Adipocyte (in vitro differentiated cells): ENCODE measurements around the gene NUAK2.

Experiments
- DNase-seq: peaks from one replicate; pipeline ENCODE4 v3.0.0-alpha.2; 2015; ENCODE audit warnings: low read depth
- H3K27me3 ChIP-seq: replicated peaks from 2 replicates; pipeline ENCODE4 v1.7.0; 2013; ENCODE audit warnings: mild to moderate bottlenecking, low read length, moderate library complexity; ENCODE audit not compliant: control insufficient read depth, insufficient read depth
- H3K36me3 ChIP-seq: 2 replicates; pipeline ENCODE4 v1.7.0; 2013; ENCODE audit warnings: low read length, mild to moderate bottlenecking, moderate library complexity; ENCODE audit not compliant: control insufficient read depth, insufficient read depth, severe bottlenecking
- H3K4me1 ChIP-seq: 2 replicates; pipeline ENCODE4 v1.7.0; 2013; ENCODE audit warnings: mild to moderate bottlenecking, low read length, moderate library complexity; ENCODE audit not compliant: control insufficient read depth, insufficient read depth
- H3K4me3 ChIP-seq: 2 replicates; pipeline ENCODE4 v1.7.0; 2013; ENCODE audit warnings: mild to moderate bottlenecking, low read length, moderate library complexity
- H3K9ac ChIP-seq: 2 replicates; pipeline ENCODE4 v1.7.0; 2013; ENCODE audit warnings: mild to moderate bottlenecking, low read length, moderate library complexity
- H3K9me3 ChIP-seq: 2 replicates; pipeline ENCODE4 v1.7.0; 2013; ENCODE audit warnings: mild to moderate bottlenecking, low read length, moderate library complexity; ENCODE audit not compliant: control insufficient read depth

The NUAK2 gene

GRCh38 chr1:205316161-205316566 is 5.4 kb downstream of the NUAK2 start:
- no peak overlapping the region for H3K4me3 ChIP-seq
- no peaks in the 10 kb centered on the region for H3K27me3 ChIP-seq
- peaks cover 30% of the 10 kb centered on the region for H3K4me1 ChIP-seq
- H3K36me3 ChIP-seq = peaks cover 6% of the 10 kb centered on the region
- H3K9me3 ChIP-seq = no peaks in the 10 kb centered on the region
- no peak overlapping the region for H3K9ac ChIP-seq
- no peak for DNase-seq

- no peaks in the 10 kb centered on the region for H3K27me3 ChIP-seq
- no peak overlapping the region for H3K4me3 ChIP-seq
- no peak overlapping the region for H3K9ac ChIP-seq
- peaks cover 23% of the 10 kb centered on the region for H3K4me1 ChIP-seq
- no peak for DNase-seq
- H3K9me3 ChIP-seq = no peaks in the 10 kb centered on the region
- peaks cover 17% of the 10 kb centered on the region for H3K36me3 ChIP-seq
These were observed 6.4 kb downstream of the NUAK2 start for GRCh38 chr1:205315008-205315618.

GRCh38 chr1:205313563-205314308 is 7.8 kb downstream of the NUAK2 start:
- peaks cover 24% of the 10 kb centered on the region for H3K36me3 ChIP-seq
- peaks cover 10% of the 10 kb centered on the region for H3K4me1 ChIP-seq

GRCh38 chr1:205312866-205313562 is 8.5 kb downstream of the NUAK2 start:
- Histone ChIP-seq H3K27me3 (no peaks in the 10 kb centered on the region), H3K9me3 (no peaks in the 10 kb centered on the region), H3K36me3 (peaks cover 28% of the 10 kb centered on the region), H3K9ac (peak overlapping the region; percentile 50), H3K4me1 (peaks cover 4% of the 10 kb centered on the region), H3K4me3 (no peak overlapping the region)
- DNase-seq = no peak

More at GRCh38 chr1:205313563-205314308, 7.8 kb downstream of the NUAK2 start:
- Histone ChIP-seq H3K4me3 (no peak overlapping the region), H3K27me3 (no peaks in the 10 kb centered on the region), H3K9ac (peak overlapping the region; percentile 50), H3K9me3 (no peaks in the 10 kb centered on the region)
- peak; percentile 81 for DNase-seq

- H3K4me1 ChIP-seq = peaks cover 4% of the 10 kb centered on the region
- H3K9ac ChIP-seq = no peak overlapping the region
- no peak overlapping the region for H3K4me3 ChIP-seq
- peaks cover 46% of the 10 kb centered on the region for H3K36me3 ChIP-seq
- no peaks in the 10 kb centered on the region for H3K27me3 ChIP-seq
- no peak for DNase-seq
- H3K9me3 ChIP-seq = no peaks in the 10 kb centered on the region
These were observed 10.4 kb downstream of the NUAK2 start for GRCh38 chr1:205310976-205311704.

GRCh38 chr1:205309741-205310140 is 11.8 kb downstream of the NUAK2 start:
- no peak overlapping the region for H3K9ac ChIP-seq
- no peak overlapping the region for H3K4me3 ChIP-seq
- no peaks in the 10 kb centered on the region for H3K9me3 ChIP-seq
- H3K36me3 ChIP-seq = peaks cover 59% of the 10 kb centered on the region
- DNase-seq = no peak
- H3K4me1 ChIP-seq = peaks cover 4% of the 10 kb centered on the region
- no peaks in the 10 kb centered on the region for H3K27me3 ChIP-seq

GRCh38 chr1:205306929-205307566 is 14.5 kb downstream of the NUAK2 start:
- Histone ChIP-seq H3K36me3 (peaks cover 79% of the 10 kb centered on the region), H3K9me3 (no peaks in the 10 kb centered on the region), H3K4me1 (peaks cover 4% of the 10 kb centered on the region), H3K27me3 (no peaks in the 10 kb centered on the region), H3K4me3 (no peak overlapping the region), H3K9ac (no peak overlapping the region)
- DNase-seq = no peak

GRCh38 chr1:205304695-205305070 is 16.9 kb downstream of the NUAK2 start:
- no peak overlapping the region for H3K9ac ChIP-seq
- no peaks in the 10 kb centered on the region for H3K9me3 ChIP-seq
- H3K36me3 ChIP-seq = peaks cover 58% of the 10 kb centered on the region
- no peaks in the 10 kb centered on the region for H3K27me3 ChIP-seq
- H3K4me3 ChIP-seq = no peak overlapping the region
- no peak for DNase-seq
- peaks cover 19% of the 10 kb centered on the region for H3K4me1 ChIP-seq

GRCh38 chr1:205304046-205304694 is 17.4 kb downstream of the NUAK2 start:
- H3K27me3 ChIP-seq = no peaks in the 10 kb centered on the region
- H3K9me3 ChIP-seq = no peaks in the 10 kb centered on the region
- H3K9ac ChIP-seq = no peak overlapping the region
- H3K4me3 ChIP-seq = no peak overlapping the region
- peaks cover 55% of the 10 kb centered on the region for H3K36me3 ChIP-seq
- DNase-seq = no peak
- H3K4me1 ChIP-seq = peaks cover 19% of the 10 kb centered on the region

GRCh38 chr1:205303247-205303888 is 18.2 kb downstream of the NUAK2 start:
- peaks cover 25% of the 10 kb centered on the region for H3K4me1 ChIP-seq
- no peaks in the 10 kb centered on the region for H3K27me3 ChIP-seq
- H3K9me3 ChIP-seq = no peaks in the 10 kb centered on the region
- peaks cover 54% of the 10 kb centered on the region for H3K36me3 ChIP-seq
- H3K4me3 ChIP-seq = no peak overlapping the region
- DNase-seq = no peak
- H3K9ac ChIP-seq = no peak overlapping the region
